HepG2 (cell line): ENCODE results near the gene FNDC3B. TPM values are rescaled to one million over a fixed set of nuclear protein-coding genes. Genes with fewer than 3 reads are reported as not detected.
A peak's percentile ranks its signal among the peaks of the same experiment; 100 is the strongest.

Experiments used
- AHR ChIP-seq: IDR thresholded peaks from 2 replicates; pipeline ENCODE4 v1.6.1; 2018; ENCODE audit warnings: missing genetic modification reagents, missing compliant biosample characterization
- CAMTA2 ChIP-seq: sonication (generic); formaldehyde crosslinking; IDR thresholded peaks from 2 replicates; pipeline ENCODE4 v1.4.0; 2020; ENCODE audit warnings: mild to moderate bottlenecking, missing genetic modification reagents, borderline replicate concordance
- DPF2 ChIP-seq: sonication (generic); formaldehyde crosslinking; IDR thresholded peaks from 2 replicates; pipeline ENCODE4 v1.4.0; 2020; ENCODE audit warnings: mild to moderate bottlenecking, low read depth, missing genetic modification reagents, borderline replicate concordance
- ETV5 ChIP-seq: IDR thresholded peaks from 2 replicates; pipeline ENCODE4 v1.6.1; 2018; ENCODE audit warnings: missing biosample characterization, missing genetic modification reagents, inconsistent platforms, borderline replicate concordance
- HNRNPH1 ChIP-seq: fragments of 200-400 bp; formaldehyde crosslinking; optimal IDR thresholded peaks from 2 replicates; pipeline ENCODE3; 2017; ENCODE audit warnings: mild to moderate bottlenecking, low read depth, low read length
- JDP2 ChIP-seq: sonication (generic); formaldehyde crosslinking; IDR thresholded peaks from 2 replicates; pipeline ENCODE4 v1.8.1; 2022; ENCODE audit warnings: missing genetic modification reagents, borderline replicate concordance
- NCOA1 ChIP-seq: sonication (generic); formaldehyde crosslinking; IDR thresholded peaks from 2 replicates; pipeline ENCODE4 v1.9.0; 2021; ENCODE audit warnings: missing genetic modification reagents
- SIN3A ChIP-seq: IDR thresholded peaks from 2 replicates; pipeline ENCODE4 v1.6.1; 2011; ENCODE audit warnings: low read depth, mild to moderate bottlenecking, control low read depth, low read length, borderline replicate concordance
- SOX13 ChIP-seq, 3 experiments: fragments of 450-650 bp in 1 of 3; sonication (generic) in 1 of 3; formaldehyde crosslinking in 1 of 3; IDR thresholded peaks in 2 of 3; conservative IDR thresholded peaks in 1 of 3; 2 replicates each; pipeline versions ENCODE4 v1.5.0 to v1.6.1; 2016 to 2020; ENCODE audit warnings: antibody characterized with exemption in 1 of 3, mild to moderate bottlenecking in 1 of 3, missing compliant biosample characterization in 1 of 3, missing genetic modification reagents in 1 of 3, moderate library complexity in 1 of 3
- ZNF670 ChIP-seq: sonication (generic); formaldehyde crosslinking; IDR thresholded peaks from 2 replicates; pipeline ENCODE4 v1.8.0; 2022; ENCODE audit warnings: mild to moderate bottlenecking, missing genetic modification reagents, borderline replicate concordance
- ZNF773 ChIP-seq: sonication (generic); formaldehyde crosslinking; IDR thresholded peaks from 2 replicates; pipeline ENCODE4 v1.4.0; 2020; ENCODE audit warnings: missing genetic modification reagents, borderline replicate concordance
- ZNF879 ChIP-seq: sonication (generic); formaldehyde crosslinking; IDR thresholded peaks from 2 replicates; pipeline ENCODE4 v1.8.1; 2023; ENCODE audit warnings: missing genetic modification reagents
- ZSCAN30 ChIP-seq: sonication (generic); formaldehyde crosslinking; IDR thresholded peaks from 2 replicates; pipeline ENCODE4 v1.5.0; 2020; ENCODE audit warnings: mild to moderate bottlenecking, missing genetic modification reagents
- polyA plus RNA-seq, 8 experiments: library from polyadenylated mRNA; depleted of rRNA in 3 of 8; stranded (reverse) in 7 of 8; unstranded in 1 of 8; fragments of >200 nt; fragmentation: Illumina TruSeq in 4 of 8; extraction: Trizol in 4 of 8; gene quantifications; 2 replicates each; pipeline versions ENCODE4 v1.2.1 to v1.2.3, GENCODE V29; 2011 to 2016; ENCODE audit warnings: low read depth in 4 of 8, missing spikeins in 1 of 8, mixed read lengths in 1 of 8; ENCODE audit not compliant: insufficient read depth in 1 of 8
- total RNA-seq, 5 experiments: library from RNA; depleted of rRNA; stranded (reverse); fragments of >200 nt; fragmentation: Illumina TruSeq; extraction: Trizol; gene quantifications; 2 replicates each; pipeline ENCODE4 v1.2.3, GENCODE V29; 2016; ENCODE audit warnings: low read depth in 1 of 5
- TF ChIP-seq, protein P1 (sequence below): sonication (generic); formaldehyde crosslinking; IDR thresholded peaks from 2 replicates; pipeline ENCODE4 v1.5.0; 2020; ENCODE audit warnings: missing genetic modification reagents, mild to moderate bottlenecking, borderline replicate concordance
- TF ChIP-seq, protein P2 (sequence below): sonication (generic); formaldehyde crosslinking; IDR thresholded peaks from 2 replicates; pipeline ENCODE4 v1.4.0; 2020; ENCODE audit warnings: missing genetic modification reagents
- TF ChIP-seq, protein P3 (sequence below): sonication (generic); formaldehyde crosslinking; IDR thresholded peaks from 2 replicates; pipeline ENCODE4 v1.4.0; 2020; ENCODE audit warnings: mild to moderate bottlenecking, missing genetic modification reagents
- TF ChIP-seq, protein P4 (sequence below): IDR thresholded peaks from 2 replicates; pipeline ENCODE4 v1.4.0; 2020; ENCODE audit warnings: mild to moderate bottlenecking, missing genetic modification reagents
- TF ChIP-seq, protein P5 (sequence below): sonication (generic); formaldehyde crosslinking; IDR thresholded peaks from 2 replicates; pipeline ENCODE4 v1.4.0; 2020; ENCODE audit warnings: missing genetic modification reagents, borderline replicate concordance

Gene FNDC3B
- total and polyA plus RNA-seq, 2 of the 13 experiments (the other 11 are each of a cell fraction or from before 2014, with no cell fraction given) = 74.8 to 103 TPM

- TF ChIP-seq, protein P1, sequence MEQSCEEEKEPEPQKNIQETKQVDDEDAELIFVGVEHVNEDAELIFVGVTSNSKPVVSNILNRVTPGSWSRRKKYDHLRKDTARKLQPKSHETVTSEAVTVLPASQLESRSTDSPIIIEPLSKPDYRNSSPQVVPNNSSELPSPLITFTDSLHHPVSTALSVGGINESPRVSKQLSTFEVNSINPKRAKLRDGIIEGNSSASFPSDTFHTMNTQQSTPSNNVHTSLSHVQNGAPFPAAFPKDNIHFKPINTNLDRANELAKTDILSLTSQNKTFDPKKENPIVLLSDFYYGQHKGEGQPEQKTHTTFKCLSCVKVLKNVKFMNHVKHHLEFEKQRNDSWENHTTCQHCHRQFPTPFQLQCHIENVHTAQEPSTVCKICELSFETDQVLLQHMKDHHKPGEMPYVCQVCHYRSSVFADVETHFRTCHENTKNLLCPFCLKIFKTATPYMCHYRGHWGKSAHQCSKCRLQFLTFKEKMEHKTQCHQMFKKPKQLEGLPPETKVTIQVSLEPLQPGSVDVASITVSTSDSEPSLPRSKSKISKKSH (CRISPR knock-in tag) = no peak
- TF ChIP-seq ZSCAN30 (CRISPR knock-in tag) (no peak), JDP2 (CRISPR knock-in tag) (no peak; the same call in 1 of the 2 replicates), ZNF670 (CRISPR knock-in tag) (no peak), NCOA1 (no peak), ETV5 (peak; percentile 43; the same call in 1 of the 2 replicates), ZNF879 (CRISPR knock-in tag) (no peak), ZNF773 (CRISPR knock-in tag) (no peak), SIN3A (no peak), HNRNPH1 (no peak), DPF2 (peak; percentile 82), CAMTA2 (CRISPR knock-in tag) (no peak), SOX13 (IDR thresholded peaks at IDR 0.05) (peak; percentile 93), SOX13 (CRISPR knock-in tag; conservative IDR thresholded peaks at IDR 0.05 in 1 of 2, IDR thresholded peaks at IDR 0.05 in 1 of 2) (peak in 1 of 2 experiments; percentile 98; a peak in 2 of 4 replicates), AHR (CRISPR knock-in tag) (no peak)
- TF ChIP-seq, protein P2, sequence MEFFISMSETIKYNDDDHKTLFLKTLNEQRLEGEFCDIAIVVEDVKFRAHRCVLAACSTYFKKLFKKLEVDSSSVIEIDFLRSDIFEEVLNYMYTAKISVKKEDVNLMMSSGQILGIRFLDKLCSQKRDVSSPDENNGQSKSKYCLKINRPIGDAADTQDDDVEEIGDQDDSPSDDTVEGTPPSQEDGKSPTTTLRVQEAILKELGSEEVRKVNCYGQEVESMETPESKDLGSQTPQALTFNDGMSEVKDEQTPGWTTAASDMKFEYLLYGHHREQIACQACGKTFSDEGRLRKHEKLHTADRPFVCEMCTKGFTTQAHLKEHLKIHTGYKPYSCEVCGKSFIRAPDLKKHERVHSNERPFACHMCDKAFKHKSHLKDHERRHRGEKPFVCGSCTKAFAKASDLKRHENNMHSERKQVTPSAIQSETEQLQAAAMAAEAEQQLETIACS (CRISPR knock-in tag) = no peak
- TF ChIP-seq, protein P3, sequence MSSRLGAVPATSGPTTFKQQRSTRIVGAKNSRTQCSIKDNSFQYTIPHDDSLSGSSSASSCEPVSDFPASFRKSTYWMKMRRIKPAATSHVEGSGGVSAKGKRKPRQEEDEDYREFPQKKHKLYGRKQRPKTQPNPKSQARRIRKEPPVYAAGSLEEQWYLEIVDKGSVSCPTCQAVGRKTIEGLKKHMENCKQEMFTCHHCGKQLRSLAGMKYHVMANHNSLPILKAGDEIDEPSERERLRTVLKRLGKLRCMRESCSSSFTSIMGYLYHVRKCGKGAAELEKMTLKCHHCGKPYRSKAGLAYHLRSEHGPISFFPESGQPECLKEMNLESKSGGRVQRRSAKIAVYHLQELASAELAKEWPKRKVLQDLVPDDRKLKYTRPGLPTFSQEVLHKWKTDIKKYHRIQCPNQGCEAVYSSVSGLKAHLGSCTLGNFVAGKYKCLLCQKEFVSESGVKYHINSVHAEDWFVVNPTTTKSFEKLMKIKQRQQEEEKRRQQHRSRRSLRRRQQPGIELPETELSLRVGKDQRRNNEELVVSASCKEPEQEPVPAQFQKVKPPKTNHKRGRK = no peak
- TF ChIP-seq, protein P4, sequence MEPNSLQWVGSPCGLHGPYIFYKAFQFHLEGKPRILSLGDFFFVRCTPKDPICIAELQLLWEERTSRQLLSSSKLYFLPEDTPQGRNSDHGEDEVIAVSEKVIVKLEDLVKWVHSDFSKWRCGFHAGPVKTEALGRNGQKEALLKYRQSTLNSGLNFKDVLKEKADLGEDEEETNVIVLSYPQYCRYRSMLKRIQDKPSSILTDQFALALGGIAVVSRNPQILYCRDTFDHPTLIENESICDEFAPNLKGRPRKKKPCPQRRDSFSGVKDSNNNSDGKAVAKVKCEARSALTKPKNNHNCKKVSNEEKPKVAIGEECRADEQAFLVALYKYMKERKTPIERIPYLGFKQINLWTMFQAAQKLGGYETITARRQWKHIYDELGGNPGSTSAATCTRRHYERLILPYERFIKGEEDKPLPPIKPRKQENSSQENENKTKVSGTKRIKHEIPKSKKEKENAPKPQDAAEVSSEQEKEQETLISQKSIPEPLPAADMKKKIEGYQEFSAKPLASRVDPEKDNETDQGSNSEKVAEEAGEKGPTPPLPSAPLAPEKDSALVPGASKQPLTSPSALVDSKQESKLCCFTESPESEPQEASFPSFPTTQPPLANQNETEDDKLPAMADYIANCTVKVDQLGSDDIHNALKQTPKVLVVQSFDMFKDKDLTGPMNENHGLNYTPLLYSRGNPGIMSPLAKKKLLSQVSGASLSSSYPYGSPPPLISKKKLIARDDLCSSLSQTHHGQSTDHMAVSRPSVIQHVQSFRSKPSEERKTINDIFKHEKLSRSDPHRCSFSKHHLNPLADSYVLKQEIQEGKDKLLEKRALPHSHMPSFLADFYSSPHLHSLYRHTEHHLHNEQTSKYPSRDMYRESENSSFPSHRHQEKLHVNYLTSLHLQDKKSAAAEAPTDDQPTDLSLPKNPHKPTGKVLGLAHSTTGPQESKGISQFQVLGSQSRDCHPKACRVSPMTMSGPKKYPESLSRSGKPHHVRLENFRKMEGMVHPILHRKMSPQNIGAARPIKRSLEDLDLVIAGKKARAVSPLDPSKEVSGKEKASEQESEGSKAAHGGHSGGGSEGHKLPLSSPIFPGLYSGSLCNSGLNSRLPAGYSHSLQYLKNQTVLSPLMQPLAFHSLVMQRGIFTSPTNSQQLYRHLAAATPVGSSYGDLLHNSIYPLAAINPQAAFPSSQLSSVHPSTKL (CRISPR knock-in tag) = peak; percentile 93
- TF ChIP-seq, protein P5, sequence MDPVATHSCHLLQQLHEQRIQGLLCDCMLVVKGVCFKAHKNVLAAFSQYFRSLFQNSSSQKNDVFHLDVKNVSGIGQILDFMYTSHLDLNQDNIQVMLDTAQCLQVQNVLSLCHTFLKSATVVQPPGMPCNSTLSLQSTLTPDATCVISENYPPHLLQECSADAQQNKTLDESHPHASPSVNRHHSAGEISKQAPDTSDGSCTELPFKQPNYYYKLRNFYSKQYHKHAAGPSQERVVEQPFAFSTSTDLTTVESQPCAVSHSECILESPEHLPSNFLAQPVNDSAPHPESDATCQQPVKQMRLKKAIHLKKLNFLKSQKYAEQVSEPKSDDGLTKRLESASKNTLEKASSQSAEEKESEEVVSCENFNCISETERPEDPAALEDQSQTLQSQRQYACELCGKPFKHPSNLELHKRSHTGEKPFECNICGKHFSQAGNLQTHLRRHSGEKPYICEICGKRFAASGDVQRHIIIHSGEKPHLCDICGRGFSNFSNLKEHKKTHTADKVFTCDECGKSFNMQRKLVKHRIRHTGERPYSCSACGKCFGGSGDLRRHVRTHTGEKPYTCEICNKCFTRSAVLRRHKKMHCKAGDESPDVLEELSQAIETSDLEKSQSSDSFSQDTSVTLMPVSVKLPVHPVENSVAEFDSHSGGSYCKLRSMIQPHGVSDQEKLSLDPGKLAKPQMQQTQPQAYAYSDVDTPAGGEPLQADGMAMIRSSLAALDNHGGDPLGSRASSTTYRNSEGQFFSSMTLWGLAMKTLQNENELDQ (CRISPR knock-in tag) = no peak
Measured at GRCh38 chr3:172096881-172097420, 57.6 kb downstream of the FNDC3B start (continued).
